ENCODE results near the gene DTD1.

The DTD1 gene

DNA sequence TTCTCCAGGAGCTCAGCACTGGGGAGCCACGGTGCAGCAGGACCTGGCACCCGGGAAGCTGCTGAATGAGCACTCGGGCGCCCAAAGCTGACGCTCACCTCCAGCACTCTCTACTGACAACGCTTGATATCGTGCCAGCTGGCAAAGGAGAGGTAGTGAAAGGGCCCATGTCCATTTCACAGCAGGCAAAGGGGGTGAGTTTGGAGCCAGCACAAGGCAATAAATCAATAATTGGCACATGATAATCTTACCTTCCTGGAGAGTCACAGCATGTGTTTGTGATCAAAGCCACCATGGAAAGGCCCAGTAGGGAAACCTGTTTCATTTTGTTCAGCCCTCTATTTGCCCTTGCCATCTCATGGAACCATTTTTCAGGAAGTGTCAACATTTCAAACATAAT, 43.9 kb upstream of the DTD1 start:
- H3F3A ChIP-seq (ENCODE audit: low read depth), result no peaks in the 10 kb centered on the region
- H3K9ac ChIP-seq (ENCODE audit: low read depth, low read length, poor library complexity, severe bottlenecking), result no peak overlapping the region
- TF ChIP-seq EZH2phosphoT487 (IDR thresholded peaks at IDR 0.05; ENCODE audit: borderline replicate concordance), result no peak
- TF ChIP-seq, protein P1, sequence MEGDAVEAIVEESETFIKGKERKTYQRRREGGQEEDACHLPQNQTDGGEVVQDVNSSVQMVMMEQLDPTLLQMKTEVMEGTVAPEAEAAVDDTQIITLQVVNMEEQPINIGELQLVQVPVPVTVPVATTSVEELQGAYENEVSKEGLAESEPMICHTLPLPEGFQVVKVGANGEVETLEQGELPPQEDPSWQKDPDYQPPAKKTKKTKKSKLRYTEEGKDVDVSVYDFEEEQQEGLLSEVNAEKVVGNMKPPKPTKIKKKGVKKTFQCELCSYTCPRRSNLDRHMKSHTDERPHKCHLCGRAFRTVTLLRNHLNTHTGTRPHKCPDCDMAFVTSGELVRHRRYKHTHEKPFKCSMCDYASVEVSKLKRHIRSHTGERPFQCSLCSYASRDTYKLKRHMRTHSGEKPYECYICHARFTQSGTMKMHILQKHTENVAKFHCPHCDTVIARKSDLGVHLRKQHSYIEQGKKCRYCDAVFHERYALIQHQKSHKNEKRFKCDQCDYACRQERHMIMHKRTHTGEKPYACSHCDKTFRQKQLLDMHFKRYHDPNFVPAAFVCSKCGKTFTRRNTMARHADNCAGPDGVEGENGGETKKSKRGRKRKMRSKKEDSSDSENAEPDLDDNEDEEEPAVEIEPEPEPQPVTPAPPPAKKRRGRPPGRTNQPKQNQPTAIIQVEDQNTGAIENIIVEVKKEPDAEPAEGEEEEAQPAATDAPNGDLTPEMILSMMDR (conservative IDR thresholded peaks at IDR 0.05; ENCODE audit: low read length), result no peak
- peaks cover 63% of the 10 kb centered on the region; the same call in 1 of the 2 replicates for H3K36me3 ChIP-seq (ENCODE audit: insufficient read depth, low read length)
- H3K4me1 ChIP-seq (ENCODE audit: insufficient read depth, low read length, poor library complexity, severe bottlenecking), result no peaks in the 10 kb centered on the region
- no peaks in the 10 kb centered on the region for H3K9me2 ChIP-seq (replicated peaks; ENCODE audit: low read depth, low read length)
- H2AFZ ChIP-seq (ENCODE audit: low read length), result no peak overlapping the region
- H3K27me3 ChIP-seq (ENCODE audit: insufficient read depth, low read length, poor library complexity, severe bottlenecking), result no peaks in the 10 kb centered on the region
- no peaks in the 10 kb centered on the region for H4K20me1 ChIP-seq (ENCODE audit: insufficient read depth, low read length, poor library complexity, severe bottlenecking)
- no peak overlapping the region for H3K4me3 ChIP-seq (ENCODE audit: low read length, poor library complexity, severe bottlenecking)
- no peaks in the 10 kb centered on the region for H3K9me3 ChIP-seq (ENCODE audit: insufficient read depth, low read depth, low read length)
- no peak overlapping the region for H3K4me2 ChIP-seq (ENCODE audit: low read depth, low read length, poor library complexity, severe bottlenecking)
- H3K79me2 ChIP-seq (ENCODE audit: insufficient read depth, low read length), result no peaks in the 10 kb centered on the region

DNA sequence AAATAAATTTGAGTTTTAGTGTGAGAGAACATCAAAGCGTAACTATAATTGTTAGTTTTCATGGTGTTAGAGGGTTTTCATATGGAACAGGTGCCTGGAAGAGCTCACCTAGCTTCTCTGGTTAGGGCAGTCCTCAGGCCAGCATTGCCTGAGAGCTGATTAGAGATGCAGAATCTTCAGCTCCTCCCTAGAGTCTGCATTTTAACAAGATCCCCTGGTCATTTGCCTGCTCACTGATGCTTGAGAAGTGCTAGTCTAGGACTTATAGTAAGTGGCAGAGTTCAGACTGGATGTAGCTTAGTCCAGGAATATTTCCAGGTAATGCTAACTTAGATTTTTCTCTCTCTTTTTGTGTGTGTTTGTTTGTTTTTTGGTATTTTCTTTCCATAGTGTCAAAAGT, 42.3 kb upstream of the DTD1 start:
- no peaks in the 10 kb centered on the region for H4K20me1 ChIP-seq (ENCODE audit: insufficient read depth, low read length, poor library complexity, severe bottlenecking)
- no peak for TF ChIP-seq EZH2phosphoT487 (IDR thresholded peaks at IDR 0.05; ENCODE audit: borderline replicate concordance)
- TF ChIP-seq, protein P1 (conservative IDR thresholded peaks at IDR 0.05; ENCODE audit: low read length), result no peak
- H3K36me3 ChIP-seq (ENCODE audit: insufficient read depth, low read length), result peaks cover 74% of the 10 kb centered on the region; the same call in 1 of the 2 replicates
- H3K4me1 ChIP-seq (ENCODE audit: insufficient read depth, low read length, poor library complexity, severe bottlenecking), result no peaks in the 10 kb centered on the region
- H3K9ac ChIP-seq (ENCODE audit: low read depth, low read length, poor library complexity, severe bottlenecking), result no peak overlapping the region
- no peaks in the 10 kb centered on the region for H3K9me2 ChIP-seq (replicated peaks; ENCODE audit: low read depth, low read length)
- H3K4me2 ChIP-seq (ENCODE audit: low read depth, low read length, poor library complexity, severe bottlenecking), result no peak overlapping the region
- no peak overlapping the region for H3K4me3 ChIP-seq (ENCODE audit: low read length, poor library complexity, severe bottlenecking)
- no peaks in the 10 kb centered on the region for H3K79me2 ChIP-seq (ENCODE audit: insufficient read depth, low read length)
- H3K27me3 ChIP-seq (ENCODE audit: insufficient read depth, low read length, poor library complexity, severe bottlenecking), result no peaks in the 10 kb centered on the region
- H3F3A ChIP-seq (ENCODE audit: low read depth), result no peaks in the 10 kb centered on the region
- no peaks in the 10 kb centered on the region for H3K9me3 ChIP-seq (ENCODE audit: insufficient read depth, low read depth, low read length)
- H2AFZ ChIP-seq (ENCODE audit: low read length), result no peak overlapping the region

DNA sequence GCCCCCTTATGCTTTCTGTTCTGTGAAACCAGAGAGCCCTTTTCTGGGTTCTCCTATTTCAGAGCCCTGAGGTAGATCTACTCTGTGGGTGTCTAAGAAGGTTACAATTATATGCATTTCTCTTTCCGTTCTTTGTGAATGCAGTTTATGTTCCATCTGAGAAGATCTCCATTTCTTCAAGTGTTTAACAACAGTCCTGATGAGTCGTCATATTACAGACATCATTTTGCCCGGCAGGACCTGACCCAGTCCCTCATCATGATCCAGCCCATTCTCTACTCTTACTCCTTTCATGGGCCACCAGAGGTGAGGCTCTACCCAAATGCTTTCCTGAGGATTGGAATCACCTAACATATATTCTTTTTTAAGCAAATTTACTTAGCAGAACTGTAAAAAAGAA, 39.4 kb upstream of the DTD1 start:
- no peaks in the 10 kb centered on the region for H3F3A ChIP-seq (ENCODE audit: low read depth)
- H3K36me3 ChIP-seq (ENCODE audit: insufficient read depth, low read length), result peaks cover 60% of the 10 kb centered on the region; the same call in 1 of the 2 replicates
- no peaks in the 10 kb centered on the region for H3K27me3 ChIP-seq (ENCODE audit: insufficient read depth, low read length, poor library complexity, severe bottlenecking)

More for the DNA sequence above, 39.4 kb upstream of the DTD1 start:
- H3K4me3 ChIP-seq (ENCODE audit: low read length, poor library complexity, severe bottlenecking), result no peak overlapping the region
- no peak overlapping the region for H3K9ac ChIP-seq (ENCODE audit: low read depth, low read length, poor library complexity, severe bottlenecking)
- H3K79me2 ChIP-seq (ENCODE audit: insufficient read depth, low read length), result no peaks in the 10 kb centered on the region
- no peaks in the 10 kb centered on the region for H4K20me1 ChIP-seq (ENCODE audit: insufficient read depth, low read length, poor library complexity, severe bottlenecking)
- TF ChIP-seq EZH2phosphoT487 (IDR thresholded peaks at IDR 0.05; ENCODE audit: borderline replicate concordance), result no peak
- TF ChIP-seq, protein P1 (conservative IDR thresholded peaks at IDR 0.05; ENCODE audit: low read length), result no peak
- no peaks in the 10 kb centered on the region for H3K9me2 ChIP-seq (replicated peaks; ENCODE audit: low read depth, low read length)
- H3K9me3 ChIP-seq (ENCODE audit: insufficient read depth, low read depth, low read length), result no peaks in the 10 kb centered on the region
- H3K4me2 ChIP-seq (ENCODE audit: low read depth, low read length, poor library complexity, severe bottlenecking), result no peak overlapping the region
- H3K4me1 ChIP-seq (ENCODE audit: insufficient read depth, low read length, poor library complexity, severe bottlenecking), result no peaks in the 10 kb centered on the region
- H2AFZ ChIP-seq (ENCODE audit: low read length), result no peak overlapping the region

All from Loucy (cell line).